Activated CD4-positive, CD25-positive, alpha-beta regulatory T cell treated with anti-CD3 and anti-CD28 coated beads, Interleukin-2, amount 50 U/mL, for 16 hours (primary cell): ENCODE data around the gene S100A16.
"Not testable (repeated sequence)": the region's sequence is repeated elsewhere in the genome, so short reads cannot be mapped to it uniquely, and the experiment has no call there.

ENCODE experiments used
- DNase-seq: peaks from one replicate; pipeline ENCODE4 v3.0.0-alpha.2; 2020; ENCODE audit warnings: low read depth, low spot score

Gene S100A16

GRCh38 chr1:153615406-153615805, 2.5 kb upstream of the S100A16 start:
- DNase-seq, result no peak

GRCh38 chr1:153614906-153615305, 2.0 kb upstream of the S100A16 start:
- no peak for DNase-seq

- no peak for DNase-seq
These were observed 1.4 kb upstream of the S100A16 start for GRCh38 chr1:153614189-153614900.

- no peak for DNase-seq
These were observed 469 bp upstream of the S100A16 start for GRCh38 chr1:153613406-153613805.

GRCh38 chr1:153612111-153612754, 704 bp downstream of the S100A16 start:
- DNase-seq, result no peak

- DNase-seq, result no peak
These were observed 1.6 kb downstream of the S100A16 start for GRCh38 chr1:153611356-153611755.

- no peak for DNase-seq
These were observed 2.1 kb downstream of the S100A16 start for GRCh38 chr1:153610811-153611301.

- no peak for DNase-seq
These were observed 2.6 kb downstream of the S100A16 start for GRCh38 chr1:153610334-153610733.

GRCh38 chr1:153609585-153609907, 3.4 kb downstream of the S100A16 start:
- no peak for DNase-seq

GRCh38 chr1:153608742-153609584, 4.0 kb downstream of the S100A16 start:
- no peak for DNase-seq

GRCh38 chr1:153608089-153608682, 4.8 kb downstream of the S100A16 start:
- DNase-seq, result no peak

- no peak for DNase-seq
These were observed 5.6 kb downstream of the S100A16 start for GRCh38 chr1:153607381-153607780.

- DNase-seq, result no peak
These were observed 6.7 kb downstream of the S100A16 start for GRCh38 chr1:153606194-153606593.

GRCh38 chr1:153602749-153603148, 10.2 kb downstream of the S100A16 start:
- DNase-seq, result no peak

GRCh38 chr1:153599847-153600246, 13.1 kb downstream of the S100A16 start:
- no peak for DNase-seq

- no peak for DNase-seq
These were observed 14.4 kb downstream of the S100A16 start for GRCh38 chr1:153598309-153599172.

- DNase-seq, result no peak
These were observed 15.7 kb downstream of the S100A16 start for GRCh38 chr1:153597206-153597605.

- DNase-seq, result no peak
These were observed 20.2 kb downstream of the S100A16 start for GRCh38 chr1:153592748-153593147.

- no peak for DNase-seq
These were observed 24.5 kb downstream of the S100A16 start for GRCh38 chr1:153588482-153588881.

GRCh38 chr1:153588033-153588432, 24.9 kb downstream of the S100A16 start:
- not testable (repeated sequence) for DNase-seq

- DNase-seq, result no peak
These were observed 25.6 kb downstream of the S100A16 start for GRCh38 chr1:153587314-153587713.
